Skeletal muscle tissue (tissue), 4 donors: ENCODE measurements around the gene CALCOCO1. TPM values are rescaled to one million over a fixed set of nuclear protein-coding genes. Genes with fewer than 3 reads are reported as not detected.

ENCODE experiments used
- H3K27ac ChIP-seq: one replicate; pipeline ENCODE4 v1.7.0; 2013; ENCODE audit warnings: mild to moderate bottlenecking, low read depth, low read length, inconsistent platforms
- H3K27me3 ChIP-seq, 3 donors: one replicate each; pipeline ENCODE4 v1.7.0; 2013; ENCODE audit warnings: low read length in 3 of 3; ENCODE audit not compliant: control insufficient read depth in 3 of 3, insufficient read depth in 3 of 3
- H3K36me3 ChIP-seq, 3 donors: one replicate each; pipeline ENCODE4 v1.7.0; 2013; ENCODE audit warnings: low read length in 3 of 3; ENCODE audit not compliant: control insufficient read depth in 3 of 3, insufficient read depth in 3 of 3
- H3K4me1 ChIP-seq, 3 donors: one replicate each; pipeline ENCODE4 v1.7.0; 2013; ENCODE audit warnings: low read length in 3 of 3, mild to moderate bottlenecking in 3 of 3; ENCODE audit not compliant: control insufficient read depth in 3 of 3, insufficient read depth in 3 of 3
- H3K4me3 ChIP-seq, 3 donors: one replicate each; pipeline ENCODE4 v1.7.0; 2013; ENCODE audit warnings: low read length in 3 of 3
- H3K9ac ChIP-seq, 3 donors: one replicate each; pipeline ENCODE4 v1.7.0; 2013; ENCODE audit warnings: low read length in 3 of 3, mild to moderate bottlenecking in 3 of 3, moderate library complexity in 2 of 3, low read depth in 1 of 3
- H3K9me3 ChIP-seq, 3 donors: one replicate each; pipeline ENCODE4 v1.7.0; 2013; ENCODE audit warnings: low read length in 3 of 3; ENCODE audit not compliant: control insufficient read depth in 3 of 3
- total RNA-seq: library from RNA; depleted of rRNA; stranded (reverse); fragments of >200 nt; gene quantifications from one replicate; pipeline ENCODE4 v1.2.3, GENCODE V29; 2014
- donor health status: Osteomylitis.

CALCOCO1 gene
- total RNA-seq, 1 donor from 2014 or later: 49.1 TPM

DNA sequence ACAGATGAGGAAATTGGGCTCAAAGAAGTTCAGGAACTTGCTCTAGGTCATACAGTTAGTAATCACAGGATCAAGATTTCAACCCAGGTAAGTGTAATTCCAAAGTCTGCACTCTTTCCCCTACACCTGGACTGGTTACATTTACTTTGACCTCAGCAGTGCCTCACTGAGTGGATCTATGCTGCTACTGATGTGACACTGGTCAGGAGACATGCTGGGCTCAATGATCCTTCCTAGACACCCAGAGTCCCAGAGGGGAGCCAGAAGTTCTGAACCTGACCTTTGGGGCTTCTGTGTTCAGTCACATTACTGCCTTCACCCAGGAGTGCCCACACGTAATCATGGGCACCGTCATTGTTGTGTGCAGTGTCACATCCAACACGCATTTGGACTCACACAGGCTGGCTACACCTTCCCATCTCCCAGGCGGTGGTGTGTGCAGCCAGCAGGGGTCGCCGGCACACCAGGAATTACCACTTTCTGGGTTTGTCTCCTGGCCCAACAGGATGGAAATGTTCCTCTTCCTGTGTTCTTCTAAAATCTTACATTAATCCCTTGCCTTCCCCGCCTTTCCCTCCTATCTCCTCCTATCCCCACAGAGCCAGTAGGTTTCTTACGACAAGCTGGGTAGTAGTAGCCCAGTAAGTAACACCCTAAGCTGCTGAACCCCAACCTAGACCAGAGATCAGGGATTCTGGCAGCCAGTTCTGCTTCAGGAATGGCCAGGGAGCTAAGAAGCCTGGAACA is 25.6 kb downstream of the CALCOCO1 start:
- H3K9me3 ChIP-seq: no peaks in the 10 kb centered on the region
- peaks cover 3 to 4% (median 4%) of the 10 kb centered on the region in 3 donors for H3K4me1 ChIP-seq
- H3K4me3 ChIP-seq: no peak overlapping the region
- H3K27me3 ChIP-seq: peaks cover 35 to 50% (median 42%) of the 10 kb centered on the region in 3 donors
- no peak overlapping the region for H3K27ac ChIP-seq
- no peaks in the 10 kb centered on the region for H3K36me3 ChIP-seq
- H3K9ac ChIP-seq: no peak overlapping the region

DNA sequence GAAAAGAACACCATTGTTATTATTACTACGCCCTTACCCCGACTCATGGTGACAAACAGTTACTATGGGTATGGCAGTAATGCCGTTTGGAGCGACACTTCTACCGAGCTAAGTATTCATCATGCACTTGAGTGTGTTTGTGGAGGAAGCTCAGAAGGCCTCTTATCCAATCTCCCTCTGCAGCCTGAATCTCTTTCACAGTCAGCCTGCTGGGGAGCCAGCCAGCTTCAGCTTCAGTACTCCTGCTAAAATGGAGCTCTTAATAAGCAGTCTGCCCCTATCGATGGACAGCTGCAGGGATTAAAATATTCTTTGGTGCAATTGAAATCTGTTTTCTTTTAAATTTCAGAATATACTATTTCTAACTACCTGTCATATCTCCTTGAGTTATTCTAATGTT is 26.7 kb downstream of the CALCOCO1 start:
- Histone ChIP-seq H3K4me3 (no peak overlapping the region), H3K4me1 (peaks cover 7 to 10% (median 10%) of the 10 kb centered on the region in 3 donors), H3K27me3 (peaks cover 39 to 52% (median 51%) of the 10 kb centered on the region in 3 donors), H3K27ac (no peak overlapping the region), H3K9me3 (no peaks in the 10 kb centered on the region), H3K36me3 (no peaks in the 10 kb centered on the region), H3K9ac (no peak overlapping the region)

DNA sequence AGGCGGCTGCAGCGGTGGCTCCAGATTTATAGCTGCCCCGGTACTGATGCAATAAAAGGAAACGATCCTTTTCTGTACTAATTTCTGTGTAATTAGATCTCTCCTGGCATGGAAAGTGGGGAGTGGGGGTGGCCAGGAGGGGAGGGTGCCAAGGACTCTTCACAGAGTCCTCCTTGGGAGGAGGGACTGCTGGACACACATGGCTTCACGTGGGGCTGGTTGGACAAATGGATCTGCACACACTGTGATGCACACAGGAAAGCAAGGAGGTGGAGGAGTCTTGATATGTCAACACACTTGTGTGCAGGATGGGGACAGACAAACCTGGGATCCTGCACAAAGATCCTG is 27.6 kb downstream of the CALCOCO1 start:
- H3K9ac ChIP-seq: no peak overlapping the region
- no peaks in the 10 kb centered on the region for H3K9me3 ChIP-seq
- peaks cover 7 to 10% (median 10%) of the 10 kb centered on the region in 3 donors for H3K4me1 ChIP-seq
- H3K4me3 ChIP-seq: no peak overlapping the region
- no peaks in the 10 kb centered on the region for H3K36me3 ChIP-seq
- peaks cover 44 to 58% (median 57%) of the 10 kb centered on the region in 3 donors for H3K27me3 ChIP-seq
- H3K27ac ChIP-seq: no peak overlapping the region

DNA sequence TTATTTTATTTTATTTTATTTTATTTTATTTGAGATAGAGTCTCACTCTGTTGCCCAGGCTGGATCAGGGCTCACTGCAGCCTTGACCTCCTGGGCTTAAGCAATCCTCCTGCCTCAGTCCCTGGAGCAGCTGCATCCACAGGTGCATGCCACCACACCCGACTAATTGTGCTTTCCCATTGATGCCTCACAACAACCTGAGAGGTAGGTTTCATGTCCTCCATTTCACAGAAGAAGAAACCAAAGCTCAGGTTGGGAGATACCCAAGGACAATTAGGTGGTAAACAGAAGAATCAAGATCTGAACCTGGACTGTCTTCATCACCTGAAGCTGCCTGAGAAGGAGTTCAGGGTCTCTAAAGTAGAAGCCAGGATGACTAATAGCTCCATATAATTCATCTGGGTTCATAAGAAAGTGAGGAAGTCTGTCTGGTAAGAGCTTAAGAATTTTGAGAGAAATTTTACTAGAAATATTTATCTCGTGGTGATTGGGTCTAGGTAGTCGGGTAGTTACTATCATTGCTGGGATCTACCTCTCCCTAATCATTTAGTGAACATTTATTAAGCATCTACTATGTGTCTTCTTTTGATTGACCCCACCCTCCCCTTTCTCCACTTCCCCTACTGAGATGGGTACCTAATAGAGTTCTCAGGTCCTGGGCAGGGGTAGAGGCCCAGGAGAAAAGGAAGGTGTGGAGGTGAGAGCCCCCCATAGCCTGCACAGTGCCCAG is 28.1 kb downstream of the CALCOCO1 start:
- Histone ChIP-seq H3K36me3 (no peaks in the 10 kb centered on the region), H3K9ac (no peak overlapping the region), H3K4me1 (peaks cover 7 to 10% (median 10%) of the 10 kb centered on the region in 3 donors), H3K4me3 (no peak overlapping the region), H3K27ac (no peak overlapping the region), H3K9me3 (no peaks in the 10 kb centered on the region), H3K27me3 (peaks cover 47 to 61% (median 60%) of the 10 kb centered on the region in 3 donors)

GRCh38 chr12:53696655-53697331 is 30.5 kb downstream of the CALCOCO1 start:
- Histone ChIP-seq H3K9ac (no peak overlapping the region), H3K36me3 (no peaks in the 10 kb centered on the region), H3K9me3 (no peaks in the 10 kb centered on the region), H3K27ac (no peak overlapping the region), H3K4me3 (peak overlapping the region in 1 of 3 donors; percentile 13), H3K27me3 (peaks cover 45 to 58% (median 53%) of the 10 kb centered on the region in 3 donors), H3K4me1 (peaks cover 4 to 10% (median 7%) of the 10 kb centered on the region in 3 donors)

- peaks cover 4 to 10% (median 7%) of the 10 kb centered on the region in 3 donors for H3K4me1 ChIP-seq
- H3K27me3 ChIP-seq: peaks cover 45 to 54% (median 53%) of the 10 kb centered on the region in 3 donors
- no peaks in the 10 kb centered on the region for H3K36me3 ChIP-seq
- no peaks in the 10 kb centered on the region for H3K9me3 ChIP-seq
- H3K27ac ChIP-seq: no peak overlapping the region
- H3K4me3 ChIP-seq: peak overlapping the region in 2 of 3 donors; percentile 13 to 51
- H3K9ac ChIP-seq: no peak overlapping the region
Measured at GRCh38 chr12:53696285-53696654, 31.0 kb downstream of the CALCOCO1 start.

DNA sequence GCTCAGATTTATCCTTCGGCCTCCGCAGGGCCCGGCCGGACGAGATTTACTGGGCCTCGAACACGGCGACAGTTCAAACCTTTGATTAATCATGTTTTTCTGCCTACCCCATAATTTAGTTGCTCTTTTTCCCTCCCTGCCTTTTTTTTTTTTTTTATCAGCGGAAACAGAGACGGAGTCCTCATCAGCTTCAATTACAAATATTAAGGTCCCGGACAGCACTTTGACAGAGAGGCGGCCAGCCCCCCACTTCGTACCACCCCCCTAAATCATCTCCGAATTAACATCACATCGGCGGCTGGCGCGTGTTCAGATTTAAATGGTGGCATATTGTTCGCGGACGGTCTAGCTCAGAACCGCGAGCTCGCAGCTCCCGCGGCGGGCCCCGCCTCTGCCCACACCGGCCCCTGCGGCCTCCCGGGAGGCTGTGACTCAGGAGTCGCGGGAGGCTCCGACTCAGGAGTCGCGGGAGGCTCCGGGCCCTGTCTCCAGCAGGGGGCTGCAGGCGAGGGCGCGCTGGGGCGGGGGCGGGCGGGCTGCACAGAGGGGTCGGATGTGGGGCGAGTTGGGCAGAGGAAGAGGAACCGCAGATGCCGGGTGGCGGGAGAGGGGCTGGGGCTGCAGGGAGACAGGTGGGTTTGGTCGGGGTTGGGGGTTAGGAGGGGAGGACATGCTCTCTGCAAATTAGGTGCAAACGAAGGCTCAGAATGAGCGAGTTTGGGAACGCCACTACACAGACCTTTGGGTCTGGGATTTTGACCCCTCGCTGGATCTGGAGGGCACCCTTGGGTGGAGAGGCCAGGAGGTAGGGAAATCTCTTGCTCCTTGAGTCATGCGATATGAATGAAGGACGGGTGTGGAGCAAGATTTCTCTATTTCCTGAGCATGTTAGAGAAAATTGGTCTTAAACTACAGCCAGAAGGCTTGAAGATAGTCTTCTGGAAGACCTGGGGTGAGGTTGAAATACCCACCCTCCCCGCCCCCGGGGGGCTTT is 31.8 kb downstream of the CALCOCO1 start:
- Histone ChIP-seq H3K27ac (no peak overlapping the region), H3K9me3 (no peaks in the 10 kb centered on the region), H3K36me3 (no peaks in the 10 kb centered on the region), H3K4me1 (peaks cover 4 to 10% (median 7%) of the 10 kb centered on the region in 3 donors), H3K4me3 (no peak overlapping the region), H3K9ac (no peak overlapping the region), H3K27me3 (peaks cover 45 to 53% (median 48%) of the 10 kb centered on the region in 3 donors)

DNA sequence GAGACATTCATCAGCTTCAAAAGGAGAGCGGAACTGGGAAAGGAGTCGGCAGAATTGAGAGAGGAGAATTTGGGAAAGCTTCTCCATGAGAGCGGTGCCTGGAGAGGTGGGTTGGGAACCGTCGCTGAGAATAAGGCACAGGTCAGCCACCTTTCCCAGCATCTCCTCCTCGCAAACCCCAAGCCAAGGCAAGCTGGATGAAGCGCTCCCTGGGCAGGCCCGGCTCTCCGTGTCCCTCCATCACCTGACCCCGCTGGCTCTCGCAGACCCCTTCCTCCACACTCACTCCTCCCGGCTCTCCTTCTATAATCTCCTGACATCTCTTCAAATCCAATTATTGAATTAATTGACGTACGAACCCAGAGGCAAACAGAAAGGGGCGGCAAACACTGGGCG is 32.5 kb downstream of the CALCOCO1 start:
- H3K27me3 ChIP-seq: peaks cover 43 to 51% (median 44%) of the 10 kb centered on the region in 3 donors
- no peak overlapping the region for H3K4me3 ChIP-seq

GRCh38 chr12:53688134-53688533 is 39.1 kb downstream of the CALCOCO1 start:
- Histone ChIP-seq H3K27ac (no peak overlapping the region), H3K27me3 (no peaks in the 10 kb centered on the region), H3K4me3 (no peak overlapping the region), H3K36me3 (no peaks in the 10 kb centered on the region), H3K4me1 (no peaks in the 10 kb centered on the region), H3K9me3 (no peaks in the 10 kb centered on the region), H3K9ac (no peak overlapping the region)

More for the DNA sequence above, 32.5 kb downstream of the CALCOCO1 start:
- Histone ChIP-seq H3K9ac (no peak overlapping the region), H3K4me1 (peaks cover 4 to 10% (median 7%) of the 10 kb centered on the region in 3 donors), H3K36me3 (no peaks in the 10 kb centered on the region), H3K27ac (no peak overlapping the region), H3K9me3 (no peaks in the 10 kb centered on the region)
